GM18907 (cell line): Measurements from ENCODE around the gene NBPF11.
"Not testable (repeated sequence)": the region's sequence is repeated elsewhere in the genome, so short reads cannot be mapped to it uniquely, and the experiment has no call there.

Experiments
- ATAC-seq: cut with Tn5 transposase; IDR thresholded peaks from one replicate; pipeline ENCODE4 v1.9.1; 2021; ENCODE audit warnings: mild to moderate bottlenecking, moderate library complexity; ENCODE audit not compliant: unreplicated experiment

Gene NBPF11

GRCh38 chr1:148151371-148151819, 686 bp downstream of the NBPF11 start:
- peak; percentile 26 for ATAC-seq

- peak; percentile 39 for ATAC-seq
These were observed 1.1 kb downstream of the NBPF11 start for GRCh38 chr1:148150945-148151344.

GRCh38 chr1:148150014-148150413, 2.1 kb downstream of the NBPF11 start:
- not testable (repeated sequence) for ATAC-seq

GRCh38 chr1:148149050-148149815, 2.8 kb downstream of the NBPF11 start:
- not testable (repeated sequence) for ATAC-seq

- not testable (repeated sequence) for ATAC-seq
These were observed 4.8 kb downstream of the NBPF11 start for GRCh38 chr1:148147052-148147838.

- not testable (repeated sequence) for ATAC-seq
These were observed 5.7 kb downstream of the NBPF11 start for GRCh38 chr1:148146191-148146997.

- not testable (repeated sequence) for ATAC-seq
These were observed 8.9 kb downstream of the NBPF11 start for GRCh38 chr1:148143223-148143622.

- not testable (repeated sequence) for ATAC-seq
These were observed 10.1 kb downstream of the NBPF11 start for GRCh38 chr1:148141936-148142335.

- ATAC-seq = not testable (repeated sequence)
These were observed 13.5 kb downstream of the NBPF11 start for GRCh38 chr1:148138606-148139005.

GRCh38 chr1:148122341-148122740, 29.7 kb downstream of the NBPF11 start:
- not testable (repeated sequence) for ATAC-seq

GRCh38 chr1:148120395-148120794, 31.7 kb downstream of the NBPF11 start:
- ATAC-seq = not testable (repeated sequence)

GRCh38 chr1:148095732-148096131, 56.3 kb downstream of the NBPF11 start:
- not testable (repeated sequence) for ATAC-seq

GRCh38 chr1:148086196-148086595, 65.9 kb downstream of the NBPF11 start:
- ATAC-seq = not testable (repeated sequence)

- ATAC-seq = peak; percentile 57
These were observed 70.9 kb downstream of the NBPF11 start for GRCh38 chr1:148081205-148081604.

- not testable (repeated sequence) for ATAC-seq
These were observed 73.2 kb downstream of the NBPF11 start for GRCh38 chr1:148078632-148079519.

GRCh38 chr1:148078090-148078489, 74.0 kb downstream of the NBPF11 start:
- not testable (repeated sequence) for ATAC-seq

- ATAC-seq = not testable (repeated sequence)
These were observed 74.6 kb downstream of the NBPF11 start for GRCh38 chr1:148077458-148077857.

GRCh38 chr1:148073392-148073791, 78.7 kb downstream of the NBPF11 start:
- ATAC-seq = not testable (repeated sequence)

- ATAC-seq = not testable (repeated sequence)
These were observed 83.5 kb downstream of the NBPF11 start for GRCh38 chr1:148068606-148069005.

GRCh38 chr1:148068201-148068600, 83.9 kb downstream of the NBPF11 start:
- not testable (repeated sequence) for ATAC-seq
